Mucosa of rectum (tissue), 2 donors: ENCODE data around the gene PLEKHA1.

ENCODE experiments used
- H3K27ac ChIP-seq, 2 donors: one replicate each; pipeline ENCODE4 v1.7.0; 2013; ENCODE audit warnings: inconsistent platforms in 2 of 2, low read depth in 2 of 2, low read length in 2 of 2
- H3K27me3 ChIP-seq, 2 donors: one replicate each; pipeline ENCODE4 v1.7.0; 2013; ENCODE audit warnings: low read length in 2 of 2; ENCODE audit not compliant: control insufficient read depth in 2 of 2, insufficient read depth in 2 of 2
- H3K36me3 ChIP-seq, 2 donors: one replicate each; pipeline ENCODE4 v1.7.0; 2013; ENCODE audit warnings: low read length in 2 of 2; ENCODE audit not compliant: control insufficient read depth in 2 of 2, insufficient read depth in 2 of 2
- H3K4me1 ChIP-seq, 2 donors: one replicate each; pipeline ENCODE4 v1.7.0; 2013; ENCODE audit warnings: low read length in 2 of 2, mild to moderate bottlenecking in 1 of 2; ENCODE audit not compliant: control insufficient read depth in 2 of 2, insufficient read depth in 2 of 2
- H3K4me3 ChIP-seq, 2 donors: one replicate each; pipeline ENCODE4 v1.7.0; 2013; ENCODE audit warnings: low read length in 2 of 2
- H3K9ac ChIP-seq, 2 donors: one replicate each; pipeline ENCODE4 v1.7.0; 2013; ENCODE audit warnings: low read length in 2 of 2, low read depth in 1 of 2, mild to moderate bottlenecking in 1 of 2
- H3K9me3 ChIP-seq, 2 donors: one replicate each; pipeline ENCODE4 v1.7.0; 2013; ENCODE audit warnings: low read length in 2 of 2; ENCODE audit not compliant: control insufficient read depth in 2 of 2
- donor health status: healthy.
- donor health status: Normal muscosa, but diverticular disease.

Gene PLEKHA1

GRCh38 chr10:122361046-122361445 is 13.5 kb upstream of the PLEKHA1 start:
- no peaks in the 10 kb centered on the region for H3K36me3 ChIP-seq
- H3K4me1 ChIP-seq, result no peaks in the 10 kb centered on the region
- H3K9me3 ChIP-seq, result no peaks in the 10 kb centered on the region
- H3K9ac ChIP-seq, result no peak overlapping the region
- no peak overlapping the region for H3K27ac ChIP-seq
- no peaks in the 10 kb centered on the region for H3K27me3 ChIP-seq
- H3K4me3 ChIP-seq, result no peak overlapping the region

DNA sequence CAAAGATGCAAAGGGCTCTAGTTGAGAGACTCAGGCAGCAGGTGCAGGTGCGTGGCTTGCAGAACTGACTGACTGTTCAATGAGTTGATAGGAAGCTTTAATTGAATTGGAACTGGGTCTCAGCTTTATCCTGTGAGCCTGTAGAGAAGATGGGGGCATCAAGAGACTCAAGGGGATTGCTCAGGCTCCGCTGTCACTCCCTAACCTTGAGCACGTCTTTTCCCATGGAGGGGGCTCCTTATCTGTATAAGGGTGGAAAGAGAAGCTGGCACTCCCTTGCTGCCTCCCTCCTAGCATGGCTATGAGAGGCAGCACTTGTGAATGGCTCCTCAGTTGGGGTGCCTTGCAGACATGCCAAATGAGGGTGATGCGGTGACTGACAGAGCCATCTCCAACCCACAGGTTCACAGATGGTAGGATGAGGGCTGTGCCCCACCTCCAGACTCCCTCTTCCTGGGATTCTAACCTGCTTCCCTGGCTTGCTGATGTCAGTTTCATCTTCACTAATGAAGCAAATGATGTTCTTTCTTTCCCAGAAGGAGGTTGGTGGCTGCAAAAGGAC is 12.4 kb upstream of the PLEKHA1 start:
- Histone ChIP-seq H3K27me3 (no peaks in the 10 kb centered on the region), H3K4me1 (no peaks in the 10 kb centered on the region), H3K9ac (no peak overlapping the region), H3K9me3 (no peaks in the 10 kb centered on the region), H3K27ac (no peak overlapping the region), H3K4me3 (no peak overlapping the region), H3K36me3 (no peaks in the 10 kb centered on the region)

DNA sequence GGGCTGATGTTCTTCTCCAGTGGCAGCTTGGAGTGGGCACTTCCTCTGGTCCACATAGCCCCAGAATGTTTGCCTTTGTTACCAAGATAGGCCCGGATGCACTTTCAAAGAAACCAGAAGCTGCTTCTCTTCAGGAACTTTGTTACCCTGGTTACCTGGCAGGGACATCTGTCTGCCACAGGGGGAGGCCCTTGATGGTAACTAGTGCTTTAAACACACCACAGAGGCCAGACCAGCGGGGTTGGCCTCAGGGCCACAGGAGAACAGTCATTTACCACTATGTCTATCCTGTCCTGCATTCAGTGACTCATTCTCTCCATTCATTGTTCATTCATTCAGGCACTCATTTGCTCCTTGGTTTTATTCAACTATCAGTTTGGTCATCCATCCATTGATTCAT is 11.9 kb upstream of the PLEKHA1 start:
- H3K4me1 ChIP-seq, result no peaks in the 10 kb centered on the region
- no peaks in the 10 kb centered on the region for H3K36me3 ChIP-seq
- no peak overlapping the region for H3K27ac ChIP-seq
- no peaks in the 10 kb centered on the region for H3K9me3 ChIP-seq
- no peaks in the 10 kb centered on the region for H3K27me3 ChIP-seq
- no peak overlapping the region for H3K9ac ChIP-seq
- H3K4me3 ChIP-seq, result no peak overlapping the region

GRCh38 chr10:122363311-122363710 is 11.2 kb upstream of the PLEKHA1 start:
- Histone ChIP-seq H3K4me1 (no peaks in the 10 kb centered on the region), H3K4me3 (no peak overlapping the region), H3K9ac (no peak overlapping the region), H3K36me3 (no peaks in the 10 kb centered on the region), H3K27ac (no peak overlapping the region), H3K9me3 (no peaks in the 10 kb centered on the region), H3K27me3 (no peaks in the 10 kb centered on the region)

DNA sequence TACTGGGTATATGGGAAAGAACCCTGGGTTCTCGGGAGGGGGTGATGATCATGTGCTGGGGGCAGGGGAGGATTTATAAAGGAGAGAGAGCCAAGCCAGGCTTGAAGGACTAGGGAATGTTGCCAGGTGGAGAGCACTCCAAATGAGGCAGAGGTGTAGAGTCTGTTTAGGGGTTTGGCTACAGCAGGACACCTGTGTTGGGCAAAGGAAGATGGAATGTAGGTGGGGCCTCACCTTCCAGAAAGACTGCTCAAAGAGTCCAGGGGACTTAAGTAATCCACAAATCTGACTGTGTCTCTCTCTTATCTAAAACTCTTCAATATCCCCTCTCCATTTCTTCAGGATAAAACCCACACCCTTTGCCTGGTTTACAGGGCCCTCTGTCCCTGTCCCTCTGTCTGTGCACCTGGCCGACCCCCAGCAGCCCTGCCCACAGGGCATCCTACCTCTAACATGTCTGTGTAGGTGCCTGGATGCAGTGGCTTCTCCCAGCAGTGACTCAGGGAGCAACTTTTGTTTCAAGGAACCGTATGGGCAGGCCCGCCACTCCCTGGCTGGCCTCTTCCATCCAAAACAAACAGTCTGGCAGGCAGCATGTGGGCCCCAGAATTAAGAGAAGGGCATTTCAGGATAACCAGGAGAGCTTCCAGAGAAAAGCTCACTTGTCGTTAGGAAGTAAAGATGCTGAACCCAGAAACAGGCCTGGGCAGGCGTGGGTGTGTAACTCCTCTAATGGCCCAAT is 10.6 kb upstream of the PLEKHA1 start:
- Histone ChIP-seq H3K36me3 (no peaks in the 10 kb centered on the region), H3K4me3 (no peak overlapping the region), H3K9ac (no peak overlapping the region), H3K4me1 (no peaks in the 10 kb centered on the region), H3K27ac (no peak overlapping the region), H3K27me3 (no peaks in the 10 kb centered on the region), H3K9me3 (no peaks in the 10 kb centered on the region)

DNA sequence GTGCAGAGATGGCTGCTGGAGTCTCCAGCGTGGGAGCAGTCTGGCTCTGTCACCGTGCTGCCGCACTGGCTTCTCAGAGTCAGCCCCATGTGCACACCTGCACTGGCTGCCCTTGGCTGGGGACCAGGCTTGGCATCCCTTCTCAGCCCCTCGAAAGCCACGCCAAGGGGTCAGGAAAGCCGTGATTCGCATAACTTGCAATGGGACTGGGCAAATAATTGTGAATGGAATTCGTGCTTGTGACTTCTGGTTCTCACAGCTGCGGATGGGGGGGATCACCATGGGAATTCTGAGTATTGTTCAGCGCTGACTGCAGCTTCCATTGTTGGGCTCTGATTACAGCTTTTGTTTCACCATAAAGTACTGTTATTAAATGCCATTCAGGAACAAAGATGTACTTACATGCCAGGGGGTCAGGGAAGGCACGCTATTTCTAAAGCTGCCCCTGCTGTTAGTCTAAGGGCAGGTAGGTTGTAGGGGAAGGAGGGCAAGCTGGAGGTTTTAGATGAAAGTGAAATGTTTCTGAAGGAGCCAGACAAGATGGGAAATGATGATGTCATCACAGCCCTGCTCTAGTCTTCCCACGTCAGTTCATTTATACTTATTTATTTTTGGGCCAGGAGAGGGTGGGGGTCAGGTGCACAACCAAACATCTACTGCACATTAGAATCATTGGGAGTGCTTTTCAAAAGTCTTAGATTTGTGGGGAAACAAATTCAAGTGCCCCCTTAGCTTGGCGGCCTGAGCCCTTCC is 5.8 kb upstream of the PLEKHA1 start:
- Histone ChIP-seq H3K36me3 (no peaks in the 10 kb centered on the region), H3K27ac (no peak overlapping the region), H3K4me1 (peaks cover 0 to 5% of the 10 kb centered on the region in 2 donors), H3K27me3 (no peaks in the 10 kb centered on the region), H3K4me3 (no peak overlapping the region), H3K9me3 (no peaks in the 10 kb centered on the region), H3K9ac (no peak overlapping the region)

DNA sequence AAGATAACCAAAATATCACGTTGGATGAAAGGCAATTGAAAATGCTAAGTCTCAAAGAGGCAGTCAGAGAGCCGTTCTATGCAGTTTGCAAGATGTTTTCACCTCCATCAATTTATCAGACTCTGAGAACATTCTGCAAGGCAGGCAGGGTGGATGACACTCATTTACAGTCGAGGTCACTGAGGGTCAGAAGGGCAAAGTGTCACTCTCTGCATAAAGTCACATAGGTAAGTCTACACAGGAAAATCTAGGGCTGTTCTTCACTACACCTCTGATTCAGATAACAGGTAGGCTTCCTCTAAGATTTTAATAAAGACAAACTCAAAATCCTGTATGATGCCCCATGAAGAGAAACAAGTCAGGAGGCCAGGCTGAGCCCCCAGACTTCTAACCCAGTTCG is 1.4 kb upstream of the PLEKHA1 start:
- Histone ChIP-seq H3K4me3 (peak overlapping the region in 1 of 2 donors; percentile 78), H3K27ac (no peak overlapping the region), H3K4me1 (peaks cover 3 to 14% of the 10 kb centered on the region in 2 donors), H3K9me3 (no peaks in the 10 kb centered on the region), H3K9ac (no peak overlapping the region), H3K27me3 (no peaks in the 10 kb centered on the region), H3K36me3 (no peaks in the 10 kb centered on the region)

GRCh38 chr10:122373721-122374120 is 787 bp upstream of the PLEKHA1 start:
- H3K9me3 ChIP-seq, result no peaks in the 10 kb centered on the region
- peak overlapping the region; percentile 61 to 72 for H3K27ac ChIP-seq
- peak overlapping the region; percentile 78 to 83 for H3K4me3 ChIP-seq
- no peaks in the 10 kb centered on the region for H3K36me3 ChIP-seq
- H3K9ac ChIP-seq, result peak overlapping the region; percentile 35 to 72
- no peaks in the 10 kb centered on the region for H3K27me3 ChIP-seq
- peaks cover 3 to 14% of the 10 kb centered on the region in 2 donors for H3K4me1 ChIP-seq

GRCh38 chr10:122374859-122375678 is 561 bp downstream of the PLEKHA1 start:
- H3K4me1 ChIP-seq, result peaks cover 3 to 14% of the 10 kb centered on the region in 2 donors
- H3K4me3 ChIP-seq, result peak overlapping the region; percentile 69 to 79
- H3K9me3 ChIP-seq, result no peaks in the 10 kb centered on the region
- H3K27ac ChIP-seq, result peak overlapping the region; percentile 94 to 95
- no peaks in the 10 kb centered on the region for H3K27me3 ChIP-seq
- H3K36me3 ChIP-seq, result peaks cover 0 to 2% of the 10 kb centered on the region in 2 donors
- H3K9ac ChIP-seq, result peak overlapping the region; percentile 87 to 88
